ENCODE data around the gene DSN1.

DSN1 gene

DNA sequence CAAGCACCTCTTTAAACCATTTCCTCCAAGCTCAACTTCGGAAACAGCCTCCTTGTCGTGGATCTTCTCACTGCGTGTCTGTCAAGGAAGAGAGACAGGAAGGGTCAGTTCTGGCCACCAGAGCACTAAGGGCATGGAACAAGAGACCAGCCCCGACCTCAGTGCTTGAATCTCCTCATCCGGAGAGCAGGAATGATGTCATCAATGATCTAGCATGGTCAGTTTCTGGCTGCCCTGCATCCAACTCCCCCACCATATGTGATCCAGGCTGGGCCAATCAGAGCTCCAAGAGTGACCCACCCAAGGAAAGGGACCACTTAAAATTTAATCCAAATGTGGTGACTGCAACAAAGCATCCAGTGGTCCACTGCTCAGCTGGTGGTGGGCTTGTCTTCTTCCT is 23.3 kb upstream of the DSN1 start:
- FAIRE-seq (no peak), DNase-seq (ENCODE audit: extremely low spot score, insufficient read length, low read depth) (no peak)

DNA sequence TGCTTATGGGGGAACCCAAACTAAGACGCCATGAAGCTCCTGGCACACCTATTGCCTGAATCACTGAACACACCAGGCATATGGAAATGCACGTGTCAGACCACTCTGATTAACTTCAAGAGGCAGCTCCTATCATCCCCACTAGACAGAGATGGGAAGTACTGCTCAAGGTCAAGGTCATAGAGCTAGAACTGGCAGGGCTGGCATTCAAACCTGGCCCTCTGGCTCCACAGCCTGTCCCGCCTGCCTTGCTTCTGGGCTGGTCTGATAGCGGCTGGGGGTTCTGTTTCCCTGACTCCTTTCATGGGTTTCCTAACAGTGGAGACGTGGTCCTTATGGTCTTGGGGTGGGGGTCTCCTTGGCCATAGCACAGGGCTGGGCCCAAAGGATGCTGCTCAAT is 22.6 kb upstream of the DSN1 start:
- DNase-seq (ENCODE audit: extremely low spot score, insufficient read length, low read depth) (no peak), FAIRE-seq (no peak)

DNA sequence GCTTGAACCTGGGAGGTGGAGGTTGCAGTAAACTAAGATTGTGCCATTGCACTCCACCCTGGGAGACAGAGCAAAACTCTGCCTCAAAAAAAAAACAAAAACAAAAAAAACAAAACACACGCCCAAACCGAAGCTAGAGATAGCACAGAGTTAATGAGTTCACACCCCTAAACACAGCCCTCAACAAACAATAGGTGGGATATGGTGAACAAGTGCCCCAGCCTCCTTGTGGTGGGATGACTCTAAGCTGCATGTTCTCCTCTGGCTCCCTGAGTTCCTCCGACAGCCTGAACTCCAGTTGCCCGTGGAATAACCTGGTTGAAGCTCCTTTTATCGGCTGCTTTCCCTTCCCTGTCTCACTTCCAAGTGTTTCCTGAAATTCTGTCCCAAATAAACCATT is 22.1 kb upstream of the DSN1 start:
- no peak for DNase-seq (ENCODE audit: extremely low spot score, insufficient read length, low read depth)
- FAIRE-seq = no peak

DNA sequence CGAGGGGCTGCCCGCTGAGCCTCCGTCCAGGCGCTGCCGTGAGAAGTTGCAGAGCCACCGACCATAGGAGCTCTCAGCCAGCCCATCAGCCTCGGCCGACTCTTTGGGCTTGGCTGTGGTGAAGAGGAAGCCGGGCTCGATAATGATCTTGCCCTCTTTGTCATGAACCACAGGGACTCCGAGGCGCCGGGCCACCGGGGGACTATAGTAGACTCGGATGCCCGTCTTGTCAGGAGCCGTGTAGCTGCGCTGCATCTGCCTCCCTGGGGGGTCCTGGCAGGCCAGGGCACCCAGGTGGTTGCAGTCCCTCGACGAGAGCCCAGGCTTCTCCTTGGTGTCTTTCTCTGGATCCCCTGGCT is 20.5 kb upstream of the DSN1 start:
- DNase-seq (ENCODE audit: extremely low spot score, insufficient read length, low read depth) = no peak
- FAIRE-seq = no peak

DNA sequence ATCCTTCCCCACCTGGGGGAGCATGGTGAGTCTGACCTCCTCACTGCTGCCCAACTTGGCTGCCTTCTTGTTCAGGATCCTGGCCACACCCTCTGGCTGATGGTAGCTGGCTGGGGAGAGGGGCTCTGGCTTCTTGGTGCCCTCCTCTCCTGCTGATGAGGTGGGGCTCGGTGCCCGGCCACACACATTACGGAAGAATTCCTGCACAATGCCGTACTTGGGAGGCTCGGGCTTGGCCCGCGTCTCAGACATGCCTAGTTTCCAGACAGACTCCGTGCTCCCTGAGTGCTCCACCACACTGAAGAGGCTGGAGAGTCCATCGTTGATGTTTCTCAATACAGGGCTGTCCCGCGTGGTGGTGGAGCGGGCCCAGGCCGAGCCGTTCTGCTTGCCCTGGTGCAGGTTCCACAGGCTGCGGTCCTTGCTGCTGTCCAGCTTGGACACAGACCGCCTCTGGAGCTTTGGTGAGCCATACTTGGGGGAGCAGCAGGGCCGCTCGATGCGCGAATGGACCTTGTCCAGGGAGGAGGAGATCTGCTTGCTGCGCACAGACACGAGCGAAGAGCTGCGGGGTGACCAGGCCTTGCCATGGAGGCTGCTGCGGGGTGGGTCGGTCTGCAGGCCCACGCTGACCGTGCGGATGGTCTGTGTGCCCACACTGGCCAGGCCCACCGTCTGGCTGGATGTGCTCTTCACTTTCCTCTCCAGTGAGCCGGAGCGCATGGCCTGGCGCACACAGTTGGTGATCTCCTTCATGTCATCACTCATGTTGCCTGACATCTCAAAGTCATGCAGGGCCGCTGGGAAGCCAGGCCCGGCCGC is 19.9 kb upstream of the DSN1 start:
- no peak for DNase-seq (ENCODE audit: extremely low spot score, insufficient read length, low read depth)
- no peak for FAIRE-seq

DNA sequence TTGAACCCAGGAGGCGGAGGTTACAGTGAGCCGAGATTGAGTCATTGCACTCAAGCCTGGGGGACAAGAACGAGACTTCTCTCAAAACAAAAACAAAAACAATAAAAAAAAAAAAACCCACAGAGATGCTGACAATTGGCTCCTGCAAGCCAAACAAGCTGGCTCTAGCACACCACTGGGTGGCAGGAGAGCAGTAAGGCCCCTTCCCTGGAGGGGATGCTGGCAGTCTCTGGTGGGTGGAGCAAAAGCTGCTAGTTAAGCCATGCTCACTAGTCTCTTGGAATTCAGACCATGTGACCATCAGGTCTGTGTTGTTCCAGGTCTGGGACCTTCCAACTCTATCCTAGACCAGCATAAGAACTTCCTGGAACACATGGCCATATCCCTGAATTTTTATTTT is 18.9 kb upstream of the DSN1 start:
- peak; percentile 42 for FAIRE-seq

DNA sequence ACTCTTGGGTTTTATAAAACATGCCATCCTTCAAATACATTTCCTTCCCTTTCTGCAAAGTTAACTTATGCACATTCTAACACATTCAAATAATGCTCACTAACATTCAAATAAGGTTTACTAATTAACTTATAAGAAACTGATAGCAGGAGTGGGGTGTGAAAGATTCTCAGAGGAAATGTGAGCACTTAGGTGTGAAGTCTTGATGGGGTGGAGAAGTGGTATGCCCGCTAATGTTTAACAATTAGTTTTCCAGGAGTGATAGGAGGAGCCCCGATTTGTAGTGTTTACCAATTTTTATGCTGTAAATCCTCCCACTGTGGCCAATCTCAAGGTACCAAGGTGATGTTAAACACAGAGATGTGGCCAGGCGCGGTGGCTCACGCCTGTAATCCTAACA is 18.3 kb upstream of the DSN1 start:
- peak; percentile 77 for FAIRE-seq

More for the DNA sequence above, 18.9 kb upstream of the DSN1 start:
- no peak for DNase-seq (ENCODE audit: extremely low spot score, insufficient read length, low read depth)

DNA sequence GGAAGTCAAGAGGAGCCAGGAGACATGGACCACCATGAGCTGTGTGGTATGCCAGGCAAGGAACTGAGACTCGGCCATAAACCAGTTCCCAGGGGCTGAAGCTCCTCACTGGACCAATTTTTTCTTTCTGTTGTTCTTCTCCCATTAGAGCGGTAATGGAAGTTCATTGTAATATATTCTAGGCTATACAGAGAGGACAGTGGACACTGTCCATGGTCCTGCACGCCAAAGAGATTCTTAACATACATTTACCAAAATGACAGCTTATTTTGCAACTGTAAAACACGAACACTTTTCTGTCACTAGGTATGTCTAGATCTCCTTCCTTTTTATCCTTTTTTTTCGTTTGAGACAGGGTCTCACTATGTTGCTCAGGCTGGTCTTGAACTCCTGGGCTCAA is 13.1 kb upstream of the DSN1 start:
- DNase-seq (ENCODE audit: extremely low spot score, insufficient read length, low read depth) = no peak
- no peak for FAIRE-seq

More for the DNA sequence above, 18.3 kb upstream of the DSN1 start:
- DNase-seq (ENCODE audit: extremely low spot score, insufficient read length, low read depth) = peak; percentile 45

DNA sequence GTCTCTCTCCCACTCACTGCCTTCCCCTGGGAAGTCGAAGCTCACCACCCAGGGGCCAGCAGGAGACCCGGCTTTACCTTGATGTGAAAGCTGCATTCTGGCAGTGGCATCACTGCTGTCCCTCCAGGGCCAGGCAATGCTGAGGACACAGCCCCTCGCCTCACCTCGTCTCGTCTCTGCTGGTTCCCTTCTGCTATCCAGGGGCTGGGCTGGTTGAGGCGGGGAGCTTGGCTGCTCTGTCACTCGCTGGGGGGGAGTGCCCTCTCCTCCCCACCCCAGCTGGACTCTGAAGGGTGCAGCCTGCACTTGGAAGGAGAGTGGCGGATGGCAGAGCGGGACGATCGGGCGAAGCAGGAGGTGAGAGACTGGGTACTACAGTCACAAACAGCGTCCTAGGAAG is 12.7 kb upstream of the DSN1 start:
- FAIRE-seq (no peak), DNase-seq (ENCODE audit: extremely low spot score, insufficient read length, low read depth) (no peak)

DNA sequence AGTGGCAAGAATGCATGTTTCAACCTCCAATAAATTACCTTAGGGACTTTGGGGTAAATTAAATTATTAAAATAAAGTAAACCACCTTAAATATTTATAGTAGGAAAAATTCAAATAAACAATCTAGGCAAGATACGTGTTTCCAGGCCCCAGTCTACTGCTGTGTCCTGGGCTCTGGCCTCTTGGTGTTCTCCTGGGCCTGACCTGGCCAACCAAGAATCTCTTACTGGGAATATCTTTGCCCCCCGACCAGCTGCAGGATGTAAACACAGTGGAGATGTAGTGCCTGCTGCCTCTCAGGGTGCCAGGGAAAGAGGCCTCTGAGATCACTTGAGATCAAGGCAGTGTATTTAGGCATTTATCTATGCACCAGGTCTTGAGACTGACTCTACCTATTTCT is 11.7 kb upstream of the DSN1 start:
- no peak for FAIRE-seq
- no peak for DNase-seq (ENCODE audit: extremely low spot score, insufficient read length, low read depth)

DNA sequence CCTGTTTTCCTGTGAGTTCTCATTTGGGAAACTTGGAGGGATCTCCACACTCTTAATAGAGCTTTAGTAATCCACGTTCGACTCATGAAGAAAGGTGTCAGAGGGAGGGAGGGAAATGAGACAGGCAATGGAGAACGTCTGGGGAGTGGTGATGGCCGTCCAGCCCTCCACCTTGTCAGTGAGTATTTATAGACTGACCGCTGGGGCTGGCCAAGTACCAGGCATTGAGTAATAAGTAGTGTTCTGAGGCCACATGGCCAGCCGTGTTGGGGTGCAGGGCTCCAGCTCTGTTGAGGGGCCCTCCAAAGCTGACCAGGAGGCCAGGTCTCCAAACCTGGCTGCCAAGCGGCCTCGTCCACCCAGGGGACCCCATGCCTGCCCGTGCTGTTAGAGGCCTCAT is 11.3 kb upstream of the DSN1 start:
- no peak for FAIRE-seq
- no peak for DNase-seq (ENCODE audit: extremely low spot score, insufficient read length, low read depth)

DNA sequence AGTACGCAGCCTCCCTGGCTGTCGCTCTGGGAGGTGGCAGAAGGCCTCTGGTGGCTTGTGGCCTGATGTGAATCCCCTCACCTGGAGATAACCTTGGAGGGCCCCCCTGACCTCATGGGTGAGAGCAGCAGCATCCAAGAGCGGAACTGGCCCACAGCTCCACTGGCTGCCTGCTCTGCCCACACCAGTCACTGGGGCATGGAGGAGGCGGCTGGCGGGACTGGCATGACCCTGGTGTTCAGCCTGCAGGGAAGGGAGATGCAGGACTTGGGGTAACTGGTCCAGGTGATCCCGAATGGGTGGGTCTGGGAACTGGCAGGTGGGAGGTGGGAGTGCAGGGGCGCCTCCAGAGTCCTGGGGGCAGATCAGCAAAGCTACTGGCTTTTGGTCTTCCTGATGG is 10.6 kb upstream of the DSN1 start:
- FAIRE-seq = no peak
- no peak for DNase-seq (ENCODE audit: extremely low spot score, insufficient read length, low read depth)

DNA sequence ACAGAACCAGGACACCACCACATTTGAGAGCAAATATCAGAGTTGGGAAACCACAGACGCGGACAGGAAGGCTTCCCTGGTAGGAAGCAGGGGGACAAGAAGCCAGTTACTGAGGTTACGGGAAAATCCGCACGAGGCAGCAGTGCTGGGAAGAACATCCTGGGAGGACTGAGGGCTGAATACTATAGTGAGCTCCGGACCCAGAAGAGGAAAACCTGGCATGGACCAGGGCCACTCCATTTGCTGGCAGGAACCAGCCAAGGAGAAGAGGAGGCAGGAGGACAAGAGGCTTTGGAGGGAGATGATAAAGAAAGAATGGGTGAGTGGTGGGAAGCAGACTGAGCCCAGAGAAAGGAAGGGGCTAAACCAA is 6.1 kb upstream of the DSN1 start:
- no peak for FAIRE-seq
- no peak for DNase-seq (ENCODE audit: extremely low spot score, insufficient read length, low read depth)

DNA sequence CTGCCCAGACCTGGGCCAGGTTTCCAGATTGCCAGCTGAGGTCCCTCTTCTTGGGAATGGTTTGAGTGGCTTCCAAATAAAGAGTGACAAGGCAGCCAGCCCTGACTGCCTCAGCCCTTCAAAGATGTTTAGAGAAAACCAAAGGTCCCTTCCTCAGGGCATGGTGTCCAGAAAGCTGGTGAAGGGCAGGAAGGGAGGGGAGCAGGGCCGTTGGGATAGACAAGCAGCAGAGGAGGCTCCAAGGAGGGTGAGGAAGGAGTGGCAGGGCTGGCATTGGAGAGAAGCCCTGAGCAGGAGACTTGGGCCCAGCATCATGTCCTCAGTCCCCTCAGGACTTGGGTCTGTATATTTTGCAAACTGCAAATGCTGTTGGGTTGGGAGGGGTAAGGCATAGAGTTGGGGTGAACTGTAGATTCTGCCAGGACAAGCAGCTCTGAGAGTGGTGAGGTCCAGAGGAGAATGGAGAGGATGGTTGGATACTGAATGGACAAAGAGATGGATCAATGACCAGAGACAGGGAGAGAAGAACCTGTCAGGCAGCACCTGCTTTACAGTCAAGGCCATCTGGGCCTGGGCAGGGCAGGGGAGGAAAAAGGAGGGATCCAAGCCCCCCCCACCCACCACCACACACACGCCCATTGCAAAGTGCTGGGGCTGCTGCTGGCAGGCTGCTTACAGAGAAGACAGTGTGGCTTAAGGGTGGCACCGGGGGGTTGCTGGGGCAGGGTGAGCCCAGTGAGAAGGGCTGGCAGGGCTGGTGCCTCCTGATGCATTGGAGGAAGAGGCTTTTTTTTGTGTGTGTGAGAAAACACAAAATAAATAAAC is 5.5 kb upstream of the DSN1 start:
- DNase-seq (ENCODE audit: extremely low spot score, insufficient read length, low read depth) (no peak), FAIRE-seq (no peak)

DNA sequence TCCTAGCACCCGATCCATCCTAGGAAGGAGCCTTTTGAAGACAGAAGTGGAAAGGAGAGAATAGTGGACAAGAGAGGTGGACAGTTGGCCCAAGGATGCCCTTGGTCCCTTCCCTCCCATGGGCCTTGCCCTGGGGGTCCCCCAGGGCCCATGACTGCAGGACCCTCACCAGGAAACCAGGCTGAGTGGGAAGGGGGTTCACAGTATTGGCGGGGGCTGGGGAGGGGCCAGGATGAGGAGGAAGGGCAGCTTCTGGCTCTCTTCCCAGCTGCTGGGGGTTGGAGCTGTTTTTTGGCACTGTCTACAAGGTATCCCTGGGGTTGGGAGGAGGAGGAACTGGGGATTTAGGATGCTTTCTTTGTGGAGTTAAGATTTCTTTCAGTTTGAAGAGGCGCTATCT is 4.0 kb upstream of the DSN1 start:
- no peak for DNase-seq (ENCODE audit: extremely low spot score, insufficient read length, low read depth)
- FAIRE-seq = no peak

DNA sequence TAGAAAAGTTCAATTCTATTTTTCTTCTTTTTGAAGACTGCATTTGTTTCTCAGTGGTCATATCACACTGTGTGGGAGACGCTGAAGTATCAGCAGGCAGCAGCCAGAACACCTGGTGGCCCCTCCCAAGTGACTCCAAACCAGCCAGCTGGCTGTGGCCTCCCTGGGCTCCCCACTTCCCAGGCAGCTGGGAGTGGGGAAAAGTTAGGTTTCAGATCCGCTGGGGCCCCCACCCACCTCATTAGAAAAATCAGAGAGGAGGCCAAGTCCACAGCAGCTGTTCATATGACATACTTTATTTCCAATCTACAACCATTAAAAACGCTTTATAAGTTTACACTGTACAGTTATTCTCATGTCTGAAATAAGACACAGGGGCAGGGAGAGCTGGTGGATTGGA is 3.6 kb upstream of the DSN1 start:
- FAIRE-seq = no peak
- no peak for DNase-seq (ENCODE audit: extremely low spot score, insufficient read length, low read depth)

DNA sequence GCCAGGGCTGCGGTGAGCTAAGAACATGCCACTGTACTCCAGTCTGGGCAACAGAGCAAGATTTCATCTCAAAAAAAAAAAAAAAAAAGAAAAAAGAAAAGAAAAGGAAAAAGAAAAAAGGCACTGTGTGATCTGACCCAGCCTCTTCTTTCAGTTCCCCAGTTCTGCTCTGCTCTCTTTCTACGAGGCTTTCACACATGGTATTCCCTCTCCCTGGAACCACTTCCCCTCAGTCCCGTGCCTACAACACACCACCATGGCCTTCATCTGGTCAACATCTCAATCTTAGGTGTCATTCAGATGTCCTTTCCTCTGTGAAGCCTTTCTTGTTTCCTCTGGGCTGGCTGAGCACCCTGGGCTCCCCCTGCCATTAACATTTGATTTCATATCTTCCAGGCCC is 2.3 kb upstream of the DSN1 start:
- no peak for FAIRE-seq
- no peak for DNase-seq (ENCODE audit: extremely low spot score, insufficient read length, low read depth)

DNA sequence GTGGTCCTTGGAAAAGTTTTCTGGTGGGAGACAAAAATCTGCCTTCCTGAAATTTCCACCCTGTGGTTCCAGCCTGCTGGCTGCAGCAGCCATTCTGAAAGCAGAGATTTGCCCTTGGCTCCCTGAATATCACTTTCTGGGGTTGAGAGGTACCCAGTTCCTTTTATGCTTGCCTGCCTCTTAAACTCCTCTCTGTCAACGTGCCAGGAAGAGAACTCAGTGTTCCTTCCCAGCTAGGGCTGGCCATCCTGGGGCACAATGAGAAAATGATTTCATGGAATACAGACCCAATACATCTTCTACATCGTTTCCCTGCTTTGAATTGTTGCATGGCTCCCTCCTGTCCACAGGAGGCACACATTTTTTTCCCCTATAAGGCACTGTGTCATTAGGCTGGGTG is 1.6 kb upstream of the DSN1 start:
- FAIRE-seq (no peak), DNase-seq (ENCODE audit: extremely low spot score, insufficient read length, low read depth) (no peak)

DNA sequence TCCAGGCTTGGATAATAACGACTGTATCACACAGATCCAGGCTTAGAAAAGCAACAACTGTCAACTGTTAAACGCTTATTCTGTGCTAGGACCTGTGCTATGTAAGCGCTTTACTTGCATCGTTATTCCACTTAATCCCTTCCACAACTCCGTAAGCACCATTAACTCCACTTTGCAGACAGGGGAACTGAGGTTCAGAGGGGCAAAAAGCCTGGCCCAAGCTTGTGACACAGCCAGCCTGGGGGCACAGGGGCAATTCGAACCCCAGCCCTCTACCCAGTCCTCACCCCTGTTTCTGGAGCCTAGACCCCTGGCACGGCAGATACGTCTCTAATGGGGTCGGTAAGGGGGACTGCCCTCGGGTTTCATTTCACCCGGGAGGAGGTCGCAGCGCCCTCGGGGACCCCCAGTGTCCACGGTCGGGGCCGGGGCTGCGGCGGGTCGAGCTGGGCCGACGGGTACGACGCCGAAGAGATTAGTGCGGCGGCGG is 411 bp downstream of the DSN1 start:
- no peak for DNase-seq (ENCODE audit: extremely low spot score, insufficient read length, low read depth)

DNA sequence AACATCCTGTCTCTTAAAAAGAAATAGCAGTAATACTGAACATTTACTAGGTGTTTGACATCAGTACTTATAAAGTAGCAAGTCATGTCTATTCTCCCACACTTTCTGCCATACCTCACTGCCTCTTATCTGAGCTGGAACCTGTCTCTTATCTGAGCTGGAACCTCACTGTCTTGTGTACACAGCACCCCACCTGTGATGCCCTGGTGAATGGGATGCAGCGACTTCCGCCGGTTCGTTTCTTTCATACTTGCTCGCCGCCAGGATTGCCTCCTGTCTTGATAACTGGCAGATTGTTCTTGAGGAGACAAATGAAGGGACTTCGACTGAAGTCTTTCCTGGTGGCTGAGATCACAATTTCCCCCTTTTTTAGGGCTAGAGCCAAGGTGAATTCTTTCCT is 2.9 kb downstream of the DSN1 start:
- FAIRE-seq (no peak), DNase-seq (ENCODE audit: extremely low spot score, insufficient read length, low read depth) (no peak)

More for the DNA sequence above, 411 bp downstream of the DSN1 start:
- FAIRE-seq = no peak

DNA sequence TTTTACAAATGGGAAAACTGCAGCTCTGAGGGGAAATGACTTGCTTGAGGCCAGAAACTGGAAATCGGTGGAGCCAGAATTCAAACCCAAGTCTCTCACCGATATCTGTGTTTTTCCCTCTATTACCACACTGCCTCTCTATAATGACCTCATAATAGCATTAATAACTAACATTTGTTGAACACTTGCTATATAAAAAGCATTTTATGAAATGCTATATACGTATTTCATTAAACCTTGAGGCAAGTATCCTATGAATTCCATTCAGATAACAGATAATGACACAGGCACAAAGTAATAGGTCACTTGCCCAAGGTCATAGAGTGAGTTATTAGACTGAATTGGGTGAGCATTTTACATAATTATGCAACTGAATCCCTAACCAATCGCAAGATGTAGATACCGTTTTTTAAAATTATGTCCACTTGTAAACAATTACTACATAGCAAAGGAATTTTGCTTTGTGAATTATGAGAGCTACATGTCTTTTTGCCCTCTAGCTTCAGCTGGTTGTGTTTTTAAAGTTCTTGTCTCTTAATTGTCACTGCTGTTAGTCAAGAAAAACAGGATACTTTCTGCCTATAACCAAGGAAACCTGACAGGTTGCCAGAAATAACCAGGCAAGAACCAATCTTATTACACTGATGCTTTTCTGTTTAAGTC is 4.7 kb downstream of the DSN1 start:
- no peak for DNase-seq (ENCODE audit: extremely low spot score, insufficient read length, low read depth)
- no peak for FAIRE-seq

Data from GM18507 (cell line).